Activated naive CD4-positive, alpha-beta T cell treated with anti-CD3 and anti-CD28 coated beads, Interleukin-2, amount 50 U/mL, for 16 hours (primary cell): ENCODE results near the gene ZNF775.
"Not testable (repeated sequence)": the region's sequence is repeated elsewhere in the genome, so short reads cannot be mapped to it uniquely, and the experiment has no call there.

Experiments used
- DNase-seq: peaks from one replicate; pipeline ENCODE4 v3.0.0-alpha.2; 2020

Gene ZNF775

DNA sequence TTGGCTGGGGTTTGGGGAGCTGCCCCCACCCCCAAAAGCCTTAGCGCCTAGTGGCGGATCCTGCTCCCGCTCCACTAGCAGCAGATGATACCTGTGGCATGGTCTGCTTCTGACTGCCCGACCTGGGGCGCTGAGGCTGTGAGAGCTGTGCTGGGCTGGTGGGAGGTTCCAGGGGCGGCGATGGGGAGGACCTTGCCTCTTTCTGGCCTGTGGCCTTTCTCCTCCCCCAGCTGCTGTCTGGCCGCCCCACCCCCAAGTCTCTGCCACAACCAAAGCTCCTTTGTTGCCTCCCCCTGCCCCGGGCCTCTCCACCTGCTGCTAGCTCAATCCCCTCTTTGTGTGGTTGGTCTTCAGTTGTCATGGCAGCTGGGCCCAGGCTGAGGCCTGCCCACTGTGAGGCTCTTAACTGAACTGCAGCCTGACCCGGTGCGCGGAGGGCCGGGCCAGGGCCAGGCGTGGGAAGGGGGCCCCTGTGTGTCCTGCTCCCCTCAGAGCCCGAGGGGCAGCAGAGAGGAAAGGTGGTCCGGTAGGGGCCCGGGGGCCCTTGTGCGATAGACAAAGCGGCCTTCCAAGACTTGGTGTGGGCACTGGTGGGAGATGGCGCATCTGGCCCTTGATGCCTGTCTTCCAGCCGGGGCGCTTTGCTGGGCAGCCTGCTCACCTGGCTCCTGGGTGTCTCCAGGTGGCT is 4.7 kb downstream of the ZNF775 start:
- DNase-seq: no peak

DNA sequence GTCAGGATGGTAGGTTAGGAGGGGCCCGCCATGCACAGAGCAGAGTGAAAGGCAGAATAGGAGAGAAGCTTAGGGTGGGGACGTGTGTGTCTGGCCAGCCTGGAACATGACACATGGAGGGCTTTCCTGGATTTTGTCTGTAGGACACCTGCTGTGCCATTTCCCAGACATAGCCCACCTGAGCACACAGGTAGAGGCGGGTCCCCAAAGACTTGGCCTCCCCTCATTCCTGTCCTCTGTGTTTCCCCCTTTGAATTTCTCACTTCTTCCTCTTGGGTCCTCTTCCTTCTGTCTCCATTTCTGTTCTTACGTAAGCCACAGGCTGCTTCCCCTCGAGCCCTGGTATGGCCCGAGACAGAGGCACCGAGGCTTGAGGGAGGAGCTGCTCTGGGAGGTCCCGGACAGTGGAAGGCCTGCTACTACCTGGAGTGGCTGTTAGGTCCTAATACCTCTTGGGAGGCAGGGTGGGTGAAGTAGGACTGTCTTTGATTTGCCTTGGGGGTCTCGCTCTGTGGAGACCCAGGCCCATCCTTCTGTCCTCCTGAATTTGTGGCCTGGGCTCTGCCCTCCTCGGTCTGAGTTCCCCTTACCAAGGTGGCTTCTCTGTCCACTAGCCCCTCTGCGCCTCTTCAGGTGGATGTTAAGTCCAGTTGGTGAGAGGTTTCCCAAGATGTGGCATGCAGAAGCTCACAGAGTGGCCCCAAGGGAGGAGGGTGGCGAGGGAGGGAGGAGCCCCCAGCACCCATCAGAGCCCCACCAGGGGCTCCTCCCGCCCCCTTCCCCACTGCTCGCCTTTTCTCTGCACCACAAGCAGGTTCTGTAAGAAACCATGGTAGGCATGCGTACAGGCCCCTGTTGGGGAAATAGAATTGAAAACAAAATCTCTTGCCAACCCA is 5.5 kb downstream of the ZNF775 start:
- DNase-seq: no peak

DNA sequence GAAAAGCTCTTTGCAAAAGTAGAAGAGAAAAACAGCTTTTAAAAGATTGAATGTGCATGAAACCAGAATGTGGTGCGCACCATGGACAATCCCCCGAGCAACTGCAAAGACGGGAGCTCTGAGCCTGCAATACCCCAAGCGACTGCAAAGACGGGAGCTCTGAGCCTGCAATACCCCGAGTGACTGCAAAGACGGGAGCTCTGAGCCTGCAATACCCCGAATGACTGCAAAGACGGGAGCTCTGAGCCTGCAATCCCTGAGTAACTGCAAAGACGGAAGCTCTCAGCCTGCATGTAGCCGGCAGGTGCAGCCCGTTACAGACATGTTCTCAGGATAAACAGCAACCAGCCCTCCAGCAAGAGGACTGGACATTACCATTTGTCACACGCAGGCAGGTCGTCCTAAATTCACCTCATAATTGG is 6.2 kb downstream of the ZNF775 start:
- no peak for DNase-seq

DNA sequence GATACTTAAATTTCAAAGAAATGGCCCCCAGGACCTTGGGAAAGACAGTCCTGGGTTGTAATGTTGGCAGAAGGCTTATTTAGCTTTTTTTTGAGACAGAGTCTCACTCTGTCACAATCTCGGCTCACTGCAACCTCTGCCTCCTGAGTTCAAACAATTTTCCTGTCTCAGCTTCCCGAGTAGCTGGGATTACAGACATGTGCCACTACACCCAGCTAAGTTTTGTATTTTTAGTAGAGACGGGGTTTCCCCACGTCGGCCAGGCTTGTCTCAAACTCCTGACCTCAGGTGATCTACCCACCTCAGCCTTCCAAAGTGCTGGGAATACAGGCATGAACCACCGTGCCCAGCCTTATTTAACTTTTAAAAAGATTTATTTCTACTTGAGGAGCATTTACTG is 6.8 kb downstream of the ZNF775 start:
- not testable (repeated sequence) for DNase-seq

DNA sequence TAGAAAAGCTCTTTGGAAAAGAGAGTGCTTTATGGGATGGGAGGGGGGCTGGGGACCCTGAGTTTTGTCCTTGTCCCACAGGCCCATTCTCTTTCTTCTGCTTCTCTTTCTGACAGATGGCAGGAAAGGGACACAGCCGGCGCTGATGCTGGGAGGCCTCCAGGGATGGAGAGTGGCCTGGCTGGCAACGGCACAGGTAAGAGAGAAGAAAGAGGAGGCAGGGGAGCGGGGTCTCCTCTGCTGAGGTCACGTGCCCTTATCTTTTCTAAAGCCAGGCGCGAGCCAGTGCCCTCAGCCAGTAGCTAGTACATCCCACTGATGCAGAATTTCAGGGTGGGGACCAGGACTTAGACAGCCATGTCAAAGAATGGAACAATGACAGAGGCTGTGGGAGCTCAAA is 9.2 kb downstream of the ZNF775 start:
- no peak for DNase-seq

DNA sequence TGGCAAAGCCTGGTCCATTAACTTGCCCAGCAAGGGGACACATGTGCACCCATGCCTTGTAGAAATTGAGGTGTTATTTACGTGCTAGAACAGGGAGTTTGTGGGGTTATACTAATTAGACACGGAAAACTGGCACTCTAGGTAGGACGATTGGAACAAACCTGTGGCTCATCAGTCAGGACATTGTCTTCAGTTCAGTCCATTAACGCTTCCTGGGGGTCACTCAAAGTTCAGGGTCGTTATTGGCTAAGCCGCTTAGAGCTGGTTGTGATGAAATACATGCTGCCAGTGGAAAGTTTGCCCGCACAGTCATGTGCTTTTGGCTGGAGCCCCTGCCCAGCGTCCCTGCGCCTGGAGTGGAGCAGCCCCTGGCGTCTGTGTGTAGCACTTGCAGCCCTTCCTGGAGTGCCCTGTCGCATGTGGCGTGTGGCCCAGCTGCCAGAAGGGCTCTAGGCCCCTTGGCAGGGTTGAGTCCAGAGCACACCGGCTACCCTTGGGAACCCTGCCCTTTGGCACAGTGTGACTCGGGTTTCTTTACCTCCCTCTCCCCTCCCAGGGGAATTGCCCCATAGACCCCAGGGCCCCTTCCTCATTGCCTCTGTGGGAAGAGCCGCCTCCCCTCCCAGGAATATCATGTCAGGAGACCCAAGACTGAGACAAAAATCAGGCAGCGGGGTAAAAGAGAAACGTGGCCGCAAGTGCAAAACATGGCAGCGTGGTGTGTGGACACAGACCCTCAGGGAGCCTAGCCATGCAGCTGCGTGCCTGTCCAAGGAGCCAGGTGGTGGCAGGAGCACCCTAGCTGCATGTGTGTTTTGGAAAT is 9.8 kb downstream of the ZNF775 start:
- no peak for DNase-seq

DNA sequence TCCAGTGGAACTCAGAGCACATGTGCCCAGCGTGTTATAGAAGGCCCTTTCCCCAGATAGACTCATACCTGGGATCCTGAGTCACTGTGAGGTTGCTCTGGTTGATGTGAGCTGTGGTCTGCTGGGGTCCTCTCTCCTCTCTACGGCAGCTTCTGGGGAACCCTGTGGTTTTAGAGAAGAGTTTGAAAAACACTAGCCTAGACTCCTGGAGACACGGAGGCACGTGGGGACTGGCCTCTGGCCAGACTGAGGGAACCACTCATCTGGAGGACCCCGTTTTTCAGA is 10.3 kb downstream of the ZNF775 start:
- DNase-seq: no peak

DNA sequence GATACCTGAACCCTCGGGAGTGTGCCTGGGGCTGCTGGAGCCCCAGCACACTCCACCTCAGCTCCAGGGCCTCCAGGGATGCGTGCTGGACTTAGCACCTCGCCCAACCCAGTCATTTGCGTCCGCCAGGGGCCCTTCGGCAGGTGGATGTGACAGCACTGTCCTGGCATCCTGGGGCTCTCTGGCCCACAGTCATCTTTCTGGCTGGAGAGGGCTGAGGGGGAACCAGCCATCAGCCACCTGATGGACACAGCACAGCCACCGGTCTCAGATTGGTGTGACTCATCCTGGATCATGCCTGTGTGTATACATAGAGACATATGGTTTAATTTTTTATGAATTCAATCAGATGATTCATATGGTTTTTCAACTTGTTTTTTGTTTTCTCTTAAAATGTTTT is 11.1 kb downstream of the ZNF775 start:
- DNase-seq: no peak

DNA sequence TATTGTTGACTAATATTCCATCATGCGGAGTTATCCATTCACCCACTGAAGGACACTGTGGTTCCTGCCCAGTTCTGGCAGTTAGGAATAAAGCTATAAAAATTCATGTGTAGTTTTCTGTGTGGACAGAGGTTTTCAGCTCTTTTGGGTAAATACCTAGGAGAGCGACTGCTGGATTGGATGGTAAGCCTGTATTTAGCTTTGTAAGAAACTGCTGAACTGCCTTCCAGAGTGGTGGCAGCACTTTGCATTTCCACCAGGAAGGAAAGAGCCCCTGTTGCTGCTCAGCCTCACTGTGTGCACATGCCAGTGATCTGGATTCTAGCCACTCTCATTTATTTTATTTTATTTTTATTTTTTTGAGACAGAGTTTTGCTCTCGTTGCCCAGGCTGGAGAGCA is 14.2 kb downstream of the ZNF775 start:
- no peak for DNase-seq

DNA sequence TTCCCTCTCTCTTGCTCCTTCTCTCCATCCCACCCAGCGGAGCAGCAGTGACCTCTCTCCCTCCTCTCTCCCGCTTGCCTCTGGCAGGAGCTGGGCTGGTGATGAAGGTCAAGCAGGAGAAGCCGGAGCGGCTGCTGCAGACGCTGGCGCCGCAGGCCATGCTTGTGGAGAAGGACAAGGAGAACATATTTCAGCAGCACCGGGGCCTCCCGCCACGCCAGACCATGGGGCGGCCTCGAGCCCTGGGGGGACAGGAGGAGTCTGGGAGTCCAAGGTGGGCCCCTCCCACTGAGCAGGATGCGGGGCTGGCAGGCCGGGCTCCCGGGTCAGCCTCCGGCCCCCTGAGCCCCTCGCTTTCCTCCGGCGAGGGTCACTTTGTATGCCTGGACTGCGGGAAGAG is 17.3 kb downstream of the ZNF775 start:
- no peak for DNase-seq

DNA sequence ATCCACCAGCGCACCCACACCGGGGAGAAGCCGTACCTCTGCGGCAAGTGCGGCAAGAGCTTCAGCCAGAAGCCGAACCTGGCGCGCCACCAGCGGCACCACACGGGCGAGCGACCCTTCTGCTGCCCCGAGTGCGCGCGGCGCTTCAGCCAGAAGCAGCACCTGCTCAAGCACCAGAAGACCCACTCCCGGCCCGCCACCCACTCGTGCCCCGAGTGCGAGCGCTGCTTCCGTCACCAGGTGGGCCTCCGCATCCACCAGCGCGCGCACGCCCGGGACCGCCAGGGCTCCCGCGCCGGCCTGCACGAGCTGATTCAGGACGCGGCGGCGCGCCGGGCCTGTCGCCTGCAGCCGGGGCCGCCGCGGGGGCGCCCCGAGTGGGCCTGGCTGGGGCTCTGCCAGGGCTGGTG is 17.7 kb downstream of the ZNF775 start:
- no peak for DNase-seq

DNA sequence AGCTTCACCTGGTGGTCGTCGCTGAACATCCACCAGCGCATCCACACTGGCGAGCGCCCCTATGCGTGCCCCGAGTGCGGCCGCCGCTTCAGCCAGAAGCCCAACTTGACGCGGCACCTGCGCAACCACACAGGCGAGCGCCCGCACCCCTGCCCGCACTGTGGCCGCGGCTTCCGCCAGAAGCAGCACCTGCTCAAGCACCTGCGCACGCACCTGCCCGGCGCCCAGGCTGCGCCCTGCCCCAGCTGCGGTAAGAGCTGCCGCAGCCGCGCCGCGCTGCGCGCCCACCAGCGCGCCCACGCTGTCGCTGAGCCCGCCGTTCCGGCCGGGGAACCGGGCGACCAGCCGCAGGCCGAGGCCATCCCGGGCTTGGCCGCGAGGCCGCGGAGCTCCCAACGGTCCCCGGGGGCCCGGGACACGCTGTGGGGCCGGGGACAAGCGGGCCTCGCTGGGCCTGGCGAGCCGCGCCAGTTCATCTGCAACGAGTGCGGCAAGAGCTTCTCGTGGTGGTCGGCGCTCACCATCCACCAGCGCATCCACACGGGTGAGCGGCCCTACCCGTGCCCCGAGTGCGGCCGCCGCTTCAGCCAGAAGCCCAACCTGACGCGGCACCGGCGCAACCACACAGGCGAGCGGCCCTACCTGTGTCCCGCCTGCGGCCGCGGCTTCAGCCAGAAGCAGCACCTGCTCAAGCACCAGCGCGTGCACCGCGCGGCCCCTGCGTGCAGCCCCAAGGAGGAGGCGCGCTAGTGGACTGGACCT is 18.4 kb downstream of the ZNF775 start:
- no peak for DNase-seq

DNA sequence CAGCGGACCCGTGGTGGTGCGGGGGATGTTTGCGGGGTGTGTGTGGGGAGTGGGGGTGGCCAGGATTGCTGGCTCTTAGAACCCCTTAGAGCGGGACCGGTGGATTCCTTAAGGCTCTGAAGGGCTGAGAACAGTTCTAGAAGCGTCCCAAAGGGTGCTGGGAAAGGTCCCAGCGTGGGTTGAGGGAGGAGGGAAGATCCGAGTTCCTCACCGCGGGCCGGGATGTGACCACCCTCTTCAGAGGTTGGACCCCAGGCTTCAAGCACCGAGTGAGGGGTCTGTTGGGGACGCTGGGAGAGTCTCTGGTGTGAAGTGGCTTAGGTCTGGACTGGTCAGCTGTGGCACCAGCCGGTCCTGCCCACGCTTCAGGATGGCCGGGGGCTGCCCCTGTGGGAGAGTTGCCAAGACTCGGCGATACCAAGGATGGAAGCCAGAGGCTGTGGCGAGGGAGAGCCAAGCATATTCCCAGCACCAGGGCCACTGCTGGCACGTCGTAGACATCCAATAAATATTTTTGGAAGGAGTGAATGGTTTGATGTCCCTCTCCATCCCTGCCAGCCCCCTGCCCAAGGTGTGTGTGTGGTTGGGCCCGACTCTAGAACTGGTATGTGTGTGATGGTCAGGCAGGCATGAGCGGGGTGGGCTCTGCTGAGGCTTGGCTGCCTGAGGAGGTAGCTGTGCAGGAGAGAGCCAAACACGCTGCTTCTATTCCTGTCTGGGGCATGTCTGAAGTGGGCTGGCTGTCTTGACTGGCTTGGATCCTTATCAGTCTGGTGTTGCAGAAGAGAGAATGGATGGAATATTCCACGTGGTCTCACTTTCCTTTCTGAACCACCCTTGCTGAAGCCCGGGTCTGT is 19.2 kb downstream of the ZNF775 start:
- DNase-seq: no peak

DNA sequence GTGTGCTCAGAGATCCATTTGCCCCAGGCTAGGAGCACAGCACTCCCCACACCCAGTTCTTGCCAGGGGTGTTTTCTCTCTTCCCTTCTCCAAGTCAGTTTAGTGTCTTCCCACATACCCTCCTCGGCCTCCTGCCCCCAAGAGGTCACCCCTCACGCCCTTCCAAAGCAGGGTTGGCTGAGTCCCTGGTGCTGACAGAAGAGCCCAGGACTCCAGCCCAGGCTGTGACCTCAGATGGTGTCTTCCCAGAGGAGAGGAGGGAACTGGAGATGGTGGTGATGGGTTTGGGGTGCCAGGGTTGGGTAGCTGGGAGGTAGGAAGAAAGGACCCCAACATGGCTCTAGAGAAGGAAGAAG is 19.8 kb downstream of the ZNF775 start:
- no peak for DNase-seq

DNA sequence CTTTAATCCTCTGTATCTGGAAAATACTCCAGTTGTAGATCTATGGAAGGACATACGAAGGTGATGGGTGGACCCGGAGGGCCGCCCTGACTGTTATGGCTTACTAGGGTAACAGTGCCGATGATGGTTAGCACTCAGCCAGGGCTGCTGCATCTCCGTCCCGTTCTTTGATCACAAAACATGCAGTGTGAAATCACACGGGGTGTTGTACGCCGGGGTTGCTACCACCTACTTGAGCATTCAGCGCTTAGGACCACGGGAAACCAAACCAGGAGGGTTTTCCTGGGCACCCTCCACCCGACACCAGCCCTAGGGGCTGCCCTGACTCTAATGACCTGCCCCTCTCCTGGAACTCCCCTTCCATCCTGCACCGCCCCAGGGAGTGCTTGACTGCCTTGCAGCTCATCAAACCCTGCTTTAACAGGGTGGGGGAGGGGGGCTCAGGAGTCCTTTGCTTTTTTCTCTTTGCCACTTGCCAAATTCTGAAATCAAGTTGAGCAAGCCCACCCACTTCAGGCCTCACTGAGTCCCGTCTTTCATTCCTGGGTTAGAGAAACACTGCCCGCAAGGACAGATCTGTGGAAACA is 20.4 kb downstream of the ZNF775 start:
- DNase-seq: no peak

DNA sequence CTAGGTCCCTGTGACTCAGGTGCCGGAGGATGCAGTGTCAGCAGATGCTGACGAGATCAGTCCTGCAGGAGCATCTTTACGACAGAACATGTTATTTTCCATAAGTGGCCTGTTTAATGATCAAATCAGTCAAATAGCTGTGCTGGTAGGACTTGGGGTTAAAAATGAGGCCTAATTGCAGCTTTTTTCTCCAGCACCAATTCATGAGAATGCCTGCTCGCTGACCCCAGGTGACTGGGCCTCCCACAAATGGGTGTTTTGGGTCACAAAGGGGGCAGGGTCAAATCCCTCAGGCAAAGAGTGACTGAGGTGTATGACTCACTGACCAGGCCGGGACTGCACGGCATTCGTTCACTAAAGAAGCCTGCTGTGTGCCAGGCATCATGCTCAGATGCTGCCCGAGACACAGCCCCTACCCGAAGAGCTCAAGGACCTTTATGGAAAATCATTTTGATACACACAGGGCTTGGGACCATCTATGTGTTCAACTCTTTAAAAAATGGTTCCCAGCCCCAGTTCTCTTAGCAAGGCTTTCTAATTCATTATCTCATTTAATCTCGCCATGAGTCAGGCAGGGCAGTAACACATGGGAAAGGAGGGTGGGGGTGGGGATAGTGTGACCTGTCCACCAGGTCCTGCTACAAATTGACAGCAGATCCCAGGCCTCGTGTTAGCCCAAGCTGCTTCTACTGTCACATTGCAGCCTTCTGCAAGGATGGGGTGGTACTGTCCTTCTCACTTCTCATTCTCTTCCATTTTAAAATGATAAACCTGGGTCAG is 21.1 kb downstream of the ZNF775 start:
- no peak for DNase-seq

DNA sequence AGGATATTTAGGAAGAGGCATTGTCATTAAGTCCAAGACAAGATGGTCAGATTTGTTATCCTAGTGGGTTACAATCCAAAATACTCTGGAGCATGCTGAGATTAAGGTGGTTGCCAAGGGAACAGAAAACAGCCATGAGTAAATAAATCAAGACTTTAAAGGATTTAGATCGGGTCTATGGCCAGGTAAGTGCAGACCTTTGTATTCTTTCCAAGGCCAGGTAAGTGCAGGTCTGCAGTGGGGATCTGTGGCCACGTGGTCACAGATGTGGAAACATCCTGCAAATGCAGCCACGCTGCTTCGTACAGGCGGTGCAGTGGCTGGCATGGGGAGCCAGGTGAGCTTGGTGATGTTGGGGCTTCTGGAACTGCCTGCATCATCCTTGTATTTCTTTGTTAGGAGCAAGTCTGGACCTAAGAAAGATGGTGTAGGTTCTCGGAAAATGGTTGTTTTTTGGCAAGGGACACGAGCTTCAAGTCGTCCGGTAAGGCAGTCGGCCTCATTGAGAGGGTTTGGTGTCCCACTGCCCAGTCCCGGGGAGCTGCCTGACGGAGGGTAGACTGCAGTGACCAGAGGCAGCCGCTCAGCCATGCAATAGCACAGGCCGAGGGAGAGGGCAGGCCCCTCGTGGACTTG is 21.8 kb downstream of the ZNF775 start:
- no peak for DNase-seq

DNA sequence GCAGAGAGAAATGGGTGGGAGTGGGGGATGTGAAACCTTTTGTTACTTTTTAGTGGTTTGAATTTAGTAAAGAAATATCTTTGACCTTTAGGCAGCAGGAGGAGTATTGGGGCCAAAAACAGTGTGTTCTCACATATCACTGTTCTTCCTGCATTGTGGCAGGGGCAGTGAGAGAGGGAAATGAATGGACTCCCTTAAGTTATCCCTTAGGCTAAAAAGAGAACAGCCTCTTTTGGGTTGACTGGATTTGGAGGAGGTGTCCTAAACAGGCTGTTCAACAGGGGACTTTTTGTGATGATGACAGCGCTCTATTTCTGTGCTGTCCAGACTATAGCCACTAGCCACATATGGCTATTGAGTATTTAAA is 22.3 kb downstream of the ZNF775 start:
- DNase-seq: no peak

DNA sequence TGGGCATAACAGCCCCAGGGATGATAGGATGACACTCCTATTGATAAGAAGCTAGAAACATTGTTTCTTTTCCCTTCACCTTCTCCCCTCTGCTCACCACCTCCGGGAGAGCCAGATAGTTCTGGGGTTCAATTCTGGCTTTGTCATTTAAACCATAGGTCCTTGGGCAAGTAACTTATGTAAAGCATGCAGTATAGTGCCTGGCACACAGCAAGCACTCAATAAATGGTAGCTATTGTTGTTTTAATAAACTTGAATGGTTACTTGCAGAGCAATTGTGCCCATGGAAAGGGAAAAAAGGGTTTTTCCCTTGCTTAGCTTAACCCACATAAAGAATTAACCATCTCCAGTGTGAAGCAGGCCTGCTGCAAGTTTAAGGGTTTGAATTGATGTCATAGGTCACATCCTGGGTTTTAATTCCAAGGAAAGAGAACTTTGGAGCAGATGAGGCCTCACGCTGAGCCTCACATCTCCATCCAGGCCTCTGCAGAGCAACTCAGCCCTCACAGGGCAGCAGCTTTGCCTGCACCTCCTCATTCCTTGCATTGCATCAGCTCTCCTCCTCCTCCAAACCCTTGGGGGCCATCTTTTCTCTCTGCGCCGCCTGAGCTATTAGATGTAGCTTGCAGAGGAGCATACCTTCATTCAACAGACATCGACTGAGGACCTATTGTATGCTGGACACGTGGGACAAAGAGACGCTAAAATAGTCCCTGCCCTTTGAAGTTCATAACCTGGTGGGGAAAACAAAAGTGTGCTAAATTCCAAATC is 22.9 kb downstream of the ZNF775 start:
- DNase-seq: no peak
